ENCODE measurements around the gene RRM2.
"Not testable (repeated sequence)": the region's sequence is repeated elsewhere in the genome, so short reads cannot be mapped to it uniquely, and the experiment has no call there.

RRM2 gene

GRCh38 chr2:10084223-10084865 is 38.2 kb upstream of the RRM2 start:
- H3K27me3 Mint-ChIP-seq, result peaks cover 32% of the 10 kb centered on the region
- no peak overlapping the region for H3K4me3 Mint-ChIP-seq
- H3K9me3 Mint-ChIP-seq (ENCODE audit: low read depth), result no peaks in the 10 kb centered on the region
- peaks cover 7% of the 10 kb centered on the region for H3K4me1 Mint-ChIP-seq (ENCODE audit: low read depth)
- H3K27ac Mint-ChIP-seq, result no peak overlapping the region
- no peaks in the 10 kb centered on the region for H3K36me3 Mint-ChIP-seq

GRCh38 chr2:10085043-10085667 is 37.4 kb upstream of the RRM2 start:
- Mint-ChIP-seq H3K27me3 (peaks cover 40% of the 10 kb centered on the region), H3K36me3 (no peaks in the 10 kb centered on the region), H3K4me1 (ENCODE audit: low read depth) (peaks cover 7% of the 10 kb centered on the region), H3K9me3 (ENCODE audit: low read depth) (no peaks in the 10 kb centered on the region), H3K27ac (no peak overlapping the region), H3K4me3 (no peak overlapping the region)

- Mint-ChIP-seq H3K4me1 (ENCODE audit: low read depth) (peaks cover 7% of the 10 kb centered on the region), H3K4me3 (no peak overlapping the region), H3K27me3 (peaks cover 42% of the 10 kb centered on the region), H3K36me3 (no peaks in the 10 kb centered on the region), H3K9me3 (ENCODE audit: low read depth) (no peaks in the 10 kb centered on the region), H3K27ac (no peak overlapping the region)
Observed at GRCh38 chr2:10085668-10086059, 36.9 kb upstream of the RRM2 start.

GRCh38 chr2:10086950-10087349 is 35.6 kb upstream of the RRM2 start:
- H3K36me3 Mint-ChIP-seq, result no peaks in the 10 kb centered on the region
- H3K9me3 Mint-ChIP-seq (ENCODE audit: low read depth), result no peaks in the 10 kb centered on the region
- no peak overlapping the region for H3K27ac Mint-ChIP-seq
- peaks cover 3% of the 10 kb centered on the region for H3K4me1 Mint-ChIP-seq (ENCODE audit: low read depth)
- H3K4me3 Mint-ChIP-seq, result no peak overlapping the region
- H3K27me3 Mint-ChIP-seq, result peaks cover 40% of the 10 kb centered on the region

- H3K36me3 Mint-ChIP-seq, result no peaks in the 10 kb centered on the region
- H3K27me3 Mint-ChIP-seq, result peaks cover 44% of the 10 kb centered on the region
- no peak overlapping the region for H3K27ac Mint-ChIP-seq
- peaks cover 3% of the 10 kb centered on the region for H3K4me1 Mint-ChIP-seq (ENCODE audit: low read depth)
- H3K4me3 Mint-ChIP-seq, result no peak overlapping the region
- no peaks in the 10 kb centered on the region for H3K9me3 Mint-ChIP-seq (ENCODE audit: low read depth)
Observed at GRCh38 chr2:10087360-10087759, 35.2 kb upstream of the RRM2 start.

- no peaks in the 10 kb centered on the region for H3K9me3 Mint-ChIP-seq (ENCODE audit: low read depth)
- no peak overlapping the region for H3K4me3 Mint-ChIP-seq
- no peak overlapping the region for H3K27ac Mint-ChIP-seq
- H3K36me3 Mint-ChIP-seq, result no peaks in the 10 kb centered on the region
- peaks cover 3% of the 10 kb centered on the region for H3K4me1 Mint-ChIP-seq (ENCODE audit: low read depth)
- H3K27me3 Mint-ChIP-seq, result peaks cover 41% of the 10 kb centered on the region
Observed at GRCh38 chr2:10089565-10090190, 32.9 kb upstream of the RRM2 start.

- Mint-ChIP-seq H3K27ac (no peak overlapping the region), H3K9me3 (ENCODE audit: low read depth) (no peaks in the 10 kb centered on the region), H3K4me3 (peak overlapping the region; percentile 82), H3K27me3 (peaks cover 37% of the 10 kb centered on the region), H3K4me1 (ENCODE audit: low read depth) (peaks cover 3% of the 10 kb centered on the region), H3K36me3 (no peaks in the 10 kb centered on the region)
Observed at GRCh38 chr2:10091182-10091888, 31.2 kb upstream of the RRM2 start.

GRCh38 chr2:10091889-10092244 is 30.7 kb upstream of the RRM2 start:
- H3K9me3 Mint-ChIP-seq (ENCODE audit: low read depth); H3K4me1 Mint-ChIP-seq (ENCODE audit: low read depth); H3K27ac Mint-ChIP-seq; H3K36me3 Mint-ChIP-seq: not testable (repeated sequence)
- peak overlapping the region; percentile 52 for H3K4me3 Mint-ChIP-seq
- peaks cover 37% of the 10 kb centered on the region for H3K27me3 Mint-ChIP-seq

- Mint-ChIP-seq H3K27ac (no peak overlapping the region), H3K27me3 (peaks cover 41% of the 10 kb centered on the region), H3K9me3 (ENCODE audit: low read depth) (no peaks in the 10 kb centered on the region), H3K4me3 (no peak overlapping the region), H3K36me3 (no peaks in the 10 kb centered on the region), H3K4me1 (ENCODE audit: low read depth) (peaks cover 3% of the 10 kb centered on the region)
Observed at GRCh38 chr2:10094271-10094814, 28.2 kb upstream of the RRM2 start.

GRCh38 chr2:10095175-10095574 is 27.4 kb upstream of the RRM2 start:
- Mint-ChIP-seq H3K27me3 (peaks cover 33% of the 10 kb centered on the region), H3K36me3 (no peaks in the 10 kb centered on the region), H3K4me1 (ENCODE audit: low read depth) (peaks cover 3% of the 10 kb centered on the region), H3K9me3 (ENCODE audit: low read depth) (no peaks in the 10 kb centered on the region), H3K4me3 (no peak overlapping the region), H3K27ac (no peak overlapping the region)

- peaks cover 30% of the 10 kb centered on the region for H3K27me3 Mint-ChIP-seq
- H3K4me1 Mint-ChIP-seq (ENCODE audit: low read depth), result no peaks in the 10 kb centered on the region
- no peak overlapping the region for H3K27ac Mint-ChIP-seq
- no peaks in the 10 kb centered on the region for H3K36me3 Mint-ChIP-seq
- H3K9me3 Mint-ChIP-seq (ENCODE audit: low read depth), result no peaks in the 10 kb centered on the region
- no peak overlapping the region for H3K4me3 Mint-ChIP-seq
Observed at GRCh38 chr2:10096641-10097040, 25.9 kb upstream of the RRM2 start.

- no peak overlapping the region for H3K4me3 Mint-ChIP-seq
- no peaks in the 10 kb centered on the region for H3K4me1 Mint-ChIP-seq (ENCODE audit: low read depth)
- no peaks in the 10 kb centered on the region for H3K36me3 Mint-ChIP-seq
- H3K9me3 Mint-ChIP-seq (ENCODE audit: low read depth), result no peaks in the 10 kb centered on the region
- H3K27ac Mint-ChIP-seq, result no peak overlapping the region
- H3K27me3 Mint-ChIP-seq, result peaks cover 23% of the 10 kb centered on the region
Observed at GRCh38 chr2:10097352-10098148, 25.0 kb upstream of the RRM2 start.

GRCh38 chr2:10101491-10101890 is 21.0 kb upstream of the RRM2 start:
- Mint-ChIP-seq H3K27ac (no peak overlapping the region), H3K4me1 (ENCODE audit: low read depth) (no peaks in the 10 kb centered on the region), H3K9me3 (ENCODE audit: low read depth) (no peaks in the 10 kb centered on the region), H3K4me3 (no peak overlapping the region), H3K27me3 (peaks cover 6% of the 10 kb centered on the region), H3K36me3 (no peaks in the 10 kb centered on the region)

- Mint-ChIP-seq H3K4me1 (ENCODE audit: low read depth) (no peaks in the 10 kb centered on the region), H3K36me3 (peaks cover 6% of the 10 kb centered on the region), H3K27me3 (peaks cover 2% of the 10 kb centered on the region), H3K4me3 (no peak overlapping the region), H3K9me3 (ENCODE audit: low read depth) (peaks cover 7% of the 10 kb centered on the region), H3K27ac (no peak overlapping the region)
Observed at GRCh38 chr2:10103179-10103578, 19.4 kb upstream of the RRM2 start.

All from activated naive CD8-positive, alpha-beta T cell (primary cell).